NCI-H510A treated with DMSO at 0.1 percent for 48 hours (cell line): Measurements from ENCODE around the gene RNF212.
"Not testable (repeated sequence)": the region's sequence is repeated elsewhere in the genome, so short reads cannot be mapped to it uniquely, and the experiment has no call there.

ENCODE experiments used
- DNase-seq: peaks from one replicate; lab custom pipeline; 2025; lab: John Stamatoyannopoulos, UW

Gene RNF212

GRCh38 chr4:1065732-1066131 lies 47.6 kb downstream of the RNF212 start:
- DNase-seq, result no peak

GRCh38 chr4:1062419-1062818 lies 50.9 kb downstream of the RNF212 start:
- no peak for DNase-seq

GRCh38 chr4:1061760-1062159 lies 51.6 kb downstream of the RNF212 start:
- DNase-seq, result no peak

GRCh38 chr4:1061056-1061700 lies 52.2 kb downstream of the RNF212 start:
- no peak for DNase-seq

GRCh38 chr4:1060621-1061020 lies 52.7 kb downstream of the RNF212 start:
- DNase-seq, result no peak

GRCh38 chr4:1060121-1060520 lies 53.2 kb downstream of the RNF212 start:
- DNase-seq, result no peak

GRCh38 chr4:1058997-1059665 lies 54.2 kb downstream of the RNF212 start:
- no peak for DNase-seq

GRCh38 chr4:1058198-1058996 lies 55.0 kb downstream of the RNF212 start:
- no peak for DNase-seq

- DNase-seq, result no peak
Observed at GRCh38 chr4:1057403-1057745, 56.0 kb downstream of the RNF212 start.

- no peak for DNase-seq
Observed at GRCh38 chr4:1056671-1057402, 56.5 kb downstream of the RNF212 start.

- DNase-seq, result no peak
Observed at GRCh38 chr4:1055721-1056590, 57.4 kb downstream of the RNF212 start.

GRCh38 chr4:1055243-1055701 lies 58.1 kb downstream of the RNF212 start:
- DNase-seq, result not testable (repeated sequence)

- DNase-seq, result not testable (repeated sequence)
Observed at GRCh38 chr4:1054696-1055242, 58.6 kb downstream of the RNF212 start.

GRCh38 chr4:1053891-1054290 lies 59.5 kb downstream of the RNF212 start:
- DNase-seq, result not testable (repeated sequence)

- no peak for DNase-seq
Observed at GRCh38 chr4:1053080-1053661, 60.2 kb downstream of the RNF212 start.

- DNase-seq, result no peak
Observed at GRCh38 chr4:1052231-1052671, 61.1 kb downstream of the RNF212 start.

GRCh38 chr4:1051472-1051871 lies 61.9 kb downstream of the RNF212 start:
- DNase-seq, result no peak

GRCh38 chr4:1050486-1051213 lies 62.7 kb downstream of the RNF212 start:
- no peak for DNase-seq

GRCh38 chr4:1049591-1049905 lies 63.8 kb downstream of the RNF212 start:
- DNase-seq, result no peak
